PFSK-1 (cell line): Measurements from ENCODE around the gene ADCY7.

ENCODE experiments used
- FOXP2 ChIP-seq: optimal IDR thresholded peaks from 2 replicates; pipeline ENCODE3; 2011; ENCODE audit warnings: borderline replicate concordance, control low read depth, inconsistent platforms; ENCODE audit not compliant: insufficient read depth; ENCODE audit errors: extremely low read length, extremely low read depth
- POLR2AphosphoS5 ChIP-seq: IDR thresholded peaks from 2 replicates; pipeline ENCODE4 v1.6.1; 2012; ENCODE audit warnings: low read depth, mild to moderate bottlenecking, control low read depth, low read length, moderate library complexity
- REST ChIP-seq, 2 experiments: IDR thresholded peaks; 2 replicates each; pipeline versions ENCODE4 v1.6.1 to v1.8.0; 2011 to 2012; ENCODE audit warnings: low read depth in 2 of 2, low read length in 2 of 2, control low read depth in 1 of 2, inconsistent platforms in 1 of 2, mild to moderate bottlenecking in 1 of 2, moderate library complexity in 1 of 2; ENCODE audit not compliant: insufficient read depth in 1 of 2
- SIN3A ChIP-seq: IDR thresholded peaks from 2 replicates; pipeline ENCODE4 v1.6.1; 2012; ENCODE audit warnings: mild to moderate bottlenecking, low read length, moderate library complexity, borderline replicate concordance; ENCODE audit not compliant: insufficient read depth
- TAF1 ChIP-seq: IDR thresholded peaks from 2 replicates; pipeline ENCODE4 v1.6.1; 2012; ENCODE audit warnings: low read length, control low read depth, borderline replicate concordance; ENCODE audit not compliant: insufficient read depth

Gene ADCY7

GRCh38 chr16:50286681-50287080 is 20.3 kb downstream of the ADCY7 start:
- no peak for TF ChIP-seq FOXP2
- no peak for TF ChIP-seq POLR2AphosphoS5
- TF ChIP-seq SIN3A, result no peak
- no peak for TF ChIP-seq TAF1
- TF ChIP-seq REST (IDR thresholded peaks at IDR 0.05; ENCODE audit: insufficient read depth in 1 of 2, low read depth in 2 of 2, low read length in 2 of 2), result no peak

- TF ChIP-seq FOXP2 (no peak), TAF1 (no peak), POLR2AphosphoS5 (no peak), SIN3A (no peak), REST (IDR thresholded peaks at IDR 0.05; ENCODE audit: insufficient read depth in 1 of 2, low read depth in 2 of 2, low read length in 2 of 2) (no peak)
Observed at GRCh38 chr16:50288026-50288425, 21.7 kb downstream of the ADCY7 start.

GRCh38 chr16:50288920-50289319 is 22.6 kb downstream of the ADCY7 start:
- TF ChIP-seq SIN3A (no peak), FOXP2 (no peak), POLR2AphosphoS5 (no peak), REST (IDR thresholded peaks at IDR 0.05; ENCODE audit: insufficient read depth in 1 of 2, low read depth in 2 of 2, low read length in 2 of 2) (no peak), TAF1 (no peak)

DNA sequence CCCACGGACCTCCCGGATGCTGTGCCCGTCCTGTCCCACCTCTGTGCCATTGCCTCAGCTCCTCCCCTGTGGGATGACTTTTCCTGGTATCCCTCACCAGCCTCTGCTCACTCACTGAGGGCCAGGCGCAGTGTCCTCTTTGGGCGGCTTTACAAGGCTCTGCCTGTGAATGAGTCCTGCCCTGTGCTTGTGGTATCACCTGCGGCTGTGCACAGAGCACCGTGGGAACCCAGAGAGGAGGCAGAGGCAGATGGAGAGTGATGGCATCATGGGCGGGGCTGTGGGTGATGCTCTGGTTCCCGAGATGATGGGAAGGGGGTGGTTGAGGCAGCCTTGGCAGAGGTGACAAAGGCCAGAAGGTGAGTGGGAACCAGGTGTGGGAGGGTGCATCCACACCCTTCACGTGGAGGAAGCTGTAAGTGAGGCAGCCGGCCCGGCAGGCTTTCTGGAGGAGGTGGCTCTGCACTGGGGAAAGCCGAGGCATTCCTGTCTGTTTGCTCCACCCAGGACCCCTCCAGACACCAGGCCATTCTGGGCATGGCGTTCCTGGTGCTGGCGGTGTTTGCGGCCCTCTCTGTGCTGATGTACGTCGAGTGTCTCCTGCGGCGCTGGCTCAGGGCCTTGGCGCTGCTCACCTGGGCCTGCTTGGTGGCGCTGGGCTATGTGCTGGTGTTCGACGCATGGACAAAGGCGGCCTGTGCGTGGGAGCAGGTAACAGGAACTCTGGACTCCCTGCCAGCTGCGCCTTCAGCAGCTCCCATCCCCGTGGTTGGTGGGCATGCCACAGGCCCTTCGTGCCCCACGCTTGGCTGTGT is 23.8 kb downstream of the ADCY7 start:
- TF ChIP-seq SIN3A, result no peak

DNA sequence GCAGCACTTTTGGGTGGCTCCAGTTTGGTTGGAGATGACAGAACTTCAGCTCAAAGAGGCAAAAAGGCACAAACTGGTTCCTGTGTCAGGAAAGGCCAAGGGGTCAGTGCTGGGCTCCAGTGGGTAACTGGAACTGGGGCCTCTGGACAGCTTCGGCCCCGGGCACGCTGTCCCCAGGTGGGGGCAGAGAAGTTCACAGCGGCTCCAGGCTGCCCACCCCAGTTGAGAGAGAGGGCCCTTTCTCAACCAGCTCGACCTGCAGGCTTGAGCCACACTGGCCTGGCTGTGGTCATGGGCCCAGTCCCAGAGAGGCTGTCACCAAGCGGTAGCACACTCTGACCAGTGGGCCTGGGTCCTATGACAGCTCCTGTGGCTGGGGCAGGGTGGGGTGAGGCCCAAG is 24.5 kb downstream of the ADCY7 start:
- TF ChIP-seq SIN3A (no peak), POLR2AphosphoS5 (no peak)

DNA sequence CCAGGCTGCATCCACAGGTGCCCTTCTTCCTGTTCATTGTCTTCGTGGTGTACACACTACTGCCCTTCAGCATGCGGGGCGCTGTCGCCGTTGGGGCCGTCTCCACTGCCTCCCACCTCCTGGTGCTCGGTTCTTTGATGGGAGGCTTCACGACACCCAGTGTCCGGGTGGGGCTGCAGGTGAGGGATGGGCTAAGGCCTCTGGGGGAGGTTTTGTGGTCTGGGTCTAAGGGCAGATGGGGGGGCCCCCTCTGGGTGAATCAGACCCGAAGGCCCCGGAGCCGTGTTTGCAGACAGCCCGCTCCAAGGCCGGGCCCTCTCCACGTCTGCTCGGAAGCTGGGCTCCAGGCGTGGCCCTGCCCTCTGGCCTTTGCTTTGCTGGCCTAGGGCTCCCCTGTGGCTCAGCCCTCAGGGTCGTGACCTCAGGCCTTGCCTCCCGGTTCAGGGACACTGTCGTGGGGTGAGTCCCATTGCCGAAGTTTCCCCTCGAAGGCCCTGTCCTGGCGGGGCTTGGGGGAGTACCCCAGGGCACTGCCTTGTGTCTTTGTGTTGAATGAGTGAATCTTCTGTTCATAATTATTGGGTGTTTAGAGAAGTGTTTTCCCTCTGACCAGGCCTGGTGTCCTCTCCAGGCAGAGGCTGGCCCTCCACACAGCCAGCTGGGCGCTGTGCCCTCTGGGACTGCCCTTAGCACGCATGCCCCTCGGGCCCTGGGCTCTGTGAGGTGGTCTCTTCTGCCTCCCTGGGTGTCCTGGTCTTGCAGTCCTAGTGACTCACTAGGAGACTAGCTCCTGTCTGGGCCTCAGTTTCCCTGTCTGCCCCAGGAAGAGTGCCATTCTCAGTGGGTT is 25.6 kb downstream of the ADCY7 start:
- no peak for TF ChIP-seq TAF1
- no peak for TF ChIP-seq FOXP2
- no peak for TF ChIP-seq REST (IDR thresholded peaks at IDR 0.05; ENCODE audit: insufficient read depth in 1 of 2, low read depth in 2 of 2, low read length in 2 of 2)
- TF ChIP-seq SIN3A, result no peak
- TF ChIP-seq POLR2AphosphoS5, result no peak
